ENCODE results near the gene MYBPC2. TPM values are rescaled to one million over a fixed set of nuclear protein-coding genes. Genes with fewer than 3 reads are reported as not detected.

The MYBPC2 gene
- total and polyA plus RNA-seq, 2 donors (not counting 3 experiments of a cell fraction or from before 2014, with no cell fraction given): 0.03 TPM; not detected in 1

GRCh38 chr19:50444059-50444458, 11.4 kb downstream of the MYBPC2 start:
- Histone ChIP-seq H3K79me2 (ENCODE audit: control insufficient read depth, insufficient read depth, low read length) (no peaks in the 10 kb centered on the region), H3K4me1 (ENCODE audit: control insufficient read depth, extremely low read depth, insufficient read depth, low read length) (no peaks in the 10 kb centered on the region), H3K27me3 (ENCODE audit: control insufficient read depth in 2 of 2, insufficient read depth in 2 of 2, low read length in 2 of 2) (no peaks in the 10 kb centered on the region), H3K9me3 (replicated peaks; ENCODE audit: control insufficient read depth, insufficient read depth, low read length) (no peaks in the 10 kb centered on the region), H4K20me1 (replicated peaks; ENCODE audit: control insufficient read depth, extremely low read depth, insufficient read depth, low read length) (no peaks in the 10 kb centered on the region), H3K36me3 (ENCODE audit: control insufficient read depth in 2 of 2, extremely low read depth in 1 of 2, insufficient read depth in 2 of 2, low read length in 2 of 2) (no peaks in the 10 kb centered on the region), H3K4me2 (ENCODE audit: insufficient read depth, low read length) (no peak overlapping the region), H3K9me1 (replicated peaks; ENCODE audit: control insufficient read depth, extremely low read depth, insufficient read depth, low read length) (no peaks in the 10 kb centered on the region), H3K4me3 (replicated peaks in 1 of 3; ENCODE audit: insufficient read depth in 1 of 3, low read depth in 1 of 3, low read length in 3 of 3) (no peak overlapping the region), H3K9ac (replicated peaks; ENCODE audit: extremely low read depth, insufficient read depth, low read length) (no peak overlapping the region), H3K27ac (ENCODE audit: insufficient read depth, low read depth, low read length) (no peak overlapping the region), H2AFZ (ENCODE audit: low read depth, low read length) (no peak overlapping the region)
- dilution Hi-C loops (cut with MboI; ENCODE audit: extremely low pct_ligation_motif_present, low sequenced_read_pairs): no loop called here
- ChIA-PET POLR2A (no interaction called here), CTCF (no interaction called here)
- DNase-seq (ENCODE audit: low read depth, low spot score): no peak
- no peak for TF ChIP-seq JUN (IDR thresholded peaks at IDR 0.05; ENCODE audit: borderline replicate concordance, insufficient read depth, insufficient read length, low read depth)
- no peak for TF ChIP-seq GATA2 (IDR thresholded peaks at IDR 0.05; ENCODE audit: insufficient read depth, insufficient read length, low read depth, low read length)
- no peak for TF ChIP-seq POLR2A (IDR thresholded peaks at IDR 0.05; ENCODE audit: low read depth, low read length)
- TF ChIP-seq EZH2 (IDR thresholded peaks at IDR 0.05; ENCODE audit: borderline replicate concordance, low read depth, low read length, severe bottlenecking): no peak
- TF ChIP-seq MAX (IDR thresholded peaks at IDR 0.05; ENCODE audit: insufficient read depth, insufficient read length): no peak
- no peak for TF ChIP-seq CTCF (IDR thresholded peaks at IDR 0.05; ENCODE audit: extremely low read depth in 1 of 2, insufficient read depth in 1 of 2, low read depth in 1 of 2, low read length in 2 of 2)
- no peak for TF ChIP-seq POLR2AphosphoS5 (IDR thresholded peaks at IDR 0.05; ENCODE audit: insufficient read depth, low read depth, low read length)
- no peak for TF ChIP-seq FOS (IDR thresholded peaks at IDR 0.05; ENCODE audit: borderline replicate concordance, insufficient read depth, low read length)
- no peak for TF ChIP-seq MYC (IDR thresholded peaks at IDR 0.05; ENCODE audit: low read depth, low read length)
- FAIRE-seq: no peak
- intact Hi-C loops (cut with micrococcal nuclease): no loop called here
- no TSS peak for BruUV-seq (replicated peaks)
